ENCODE measurements around the gene PTAR1. TPM values are rescaled to one million over a fixed set of nuclear protein-coding genes. Genes with fewer than 3 reads are reported as not detected.
"Not testable (repeated sequence)": the region's sequence is repeated elsewhere in the genome, so short reads cannot be mapped to it uniquely, and the experiment has no call there.

Gene PTAR1
- 51.1 and 62.4 TPM in 2 replicates for total RNA-seq (2012; rRNA removed)

GRCh38 chr9:69759421-69760277 lies at the start of gene PTAR1:
Gene PTAR1, minus strand, starts transcription at chr9:69760011. Its CDS starts 73 bp downstream, at chr9:69759938.
- Histone ChIP-seq H3K4me3 (ENCODE audit: low read length) (peak within 1 kb of the TSS; percentile 91), H3K4me2 (ENCODE audit: low read length) (peak within 1 kb of the TSS; percentile 86), H3K27me3 (ENCODE audit: control insufficient read depth, insufficient read depth, low read length) (no peaks in the 10 kb centered on the region), H3K9ac (ENCODE audit: low read depth, low read length) (peak within 1 kb of the TSS; percentile 98), H3K9me3 (replicated peaks; ENCODE audit: low read length) (no peaks in the 10 kb centered on the region), H3K4me1 (ENCODE audit: control insufficient read depth, insufficient read depth, low read length) (peaks cover 22% of the 10 kb centered on the region), H3K36me3 (ENCODE audit: insufficient read depth, low read length) (no peaks in the 10 kb centered on the region)

- no peak overlapping the region for H3K4me3 ChIP-seq (ENCODE audit: low read length)
- H3K36me3 ChIP-seq (ENCODE audit: insufficient read depth, low read length), result no peaks in the 10 kb centered on the region
- H3K9me3 ChIP-seq (replicated peaks; ENCODE audit: low read length), result no peaks in the 10 kb centered on the region
- H3K9ac ChIP-seq (ENCODE audit: low read depth, low read length), result no peak overlapping the region
- H3K4me2 ChIP-seq (ENCODE audit: low read length), result no peak overlapping the region
- H3K4me1 ChIP-seq (ENCODE audit: control insufficient read depth, insufficient read depth, low read length), result no peaks in the 10 kb centered on the region
- peaks cover 5% of the 10 kb centered on the region for H3K27me3 ChIP-seq (ENCODE audit: control insufficient read depth, insufficient read depth, low read length)
Measured at GRCh38 chr9:69809304-69809863, 49.6 kb upstream of the PTAR1 start.

- H3K9me3 ChIP-seq (replicated peaks; ENCODE audit: low read length), result no peaks in the 10 kb centered on the region
Measured at GRCh38 chr9:69806627-69807026, 46.8 kb upstream of the PTAR1 start.

GRCh38 chr9:69805962-69806515 lies 46.2 kb upstream of the PTAR1 start:
- no peak overlapping the region for H3K9ac ChIP-seq (ENCODE audit: low read depth, low read length)
- H3K4me3 ChIP-seq (ENCODE audit: low read length), result no peak overlapping the region
- H3K4me2 ChIP-seq (ENCODE audit: low read length), result no peak overlapping the region
- no peaks in the 10 kb centered on the region for H3K4me1 ChIP-seq (ENCODE audit: control insufficient read depth, insufficient read depth, low read length)
- H3K9me3 ChIP-seq (replicated peaks; ENCODE audit: low read length), result no peaks in the 10 kb centered on the region
- H3K27me3 ChIP-seq (ENCODE audit: control insufficient read depth, insufficient read depth, low read length), result no peaks in the 10 kb centered on the region
- H3K36me3 ChIP-seq (ENCODE audit: insufficient read depth, low read length), result no peaks in the 10 kb centered on the region

More at GRCh38 chr9:69806627-69807026, 46.8 kb upstream of the PTAR1 start:
- H3K36me3 ChIP-seq (ENCODE audit: insufficient read depth, low read length), result no peaks in the 10 kb centered on the region
- no peaks in the 10 kb centered on the region for H3K4me1 ChIP-seq (ENCODE audit: control insufficient read depth, insufficient read depth, low read length)
- H3K4me2 ChIP-seq (ENCODE audit: low read length), result no peak overlapping the region
- no peak overlapping the region for H3K9ac ChIP-seq (ENCODE audit: low read depth, low read length)
- H3K27me3 ChIP-seq (ENCODE audit: control insufficient read depth, insufficient read depth, low read length), result peaks cover 2% of the 10 kb centered on the region
- no peak overlapping the region for H3K4me3 ChIP-seq (ENCODE audit: low read length)

GRCh38 chr9:69801989-69802388 lies 42.2 kb upstream of the PTAR1 start:
- Histone ChIP-seq H3K9me3 (replicated peaks; ENCODE audit: low read length) (no peaks in the 10 kb centered on the region), H3K36me3 (ENCODE audit: insufficient read depth, low read length) (no peaks in the 10 kb centered on the region), H3K9ac (ENCODE audit: low read depth, low read length) (no peak overlapping the region), H3K4me1 (ENCODE audit: control insufficient read depth, insufficient read depth, low read length) (peaks cover 3% of the 10 kb centered on the region), H3K4me3 (ENCODE audit: low read length) (no peak overlapping the region), H3K4me2 (ENCODE audit: low read length) (no peak overlapping the region), H3K27me3 (ENCODE audit: control insufficient read depth, insufficient read depth, low read length) (no peaks in the 10 kb centered on the region)

GRCh38 chr9:69800027-69800426 lies 40.2 kb upstream of the PTAR1 start:
- H3K9ac ChIP-seq (ENCODE audit: low read depth, low read length); H3K4me3 ChIP-seq (ENCODE audit: low read length); H3K9me3 ChIP-seq (replicated peaks; ENCODE audit: low read length); H3K27me3 ChIP-seq (ENCODE audit: control insufficient read depth, insufficient read depth, low read length); H3K4me2 ChIP-seq (ENCODE audit: low read length); H3K36me3 ChIP-seq (ENCODE audit: insufficient read depth, low read length); H3K4me1 ChIP-seq (ENCODE audit: control insufficient read depth, insufficient read depth, low read length): not testable (repeated sequence)

GRCh38 chr9:69799521-69799920 lies 39.7 kb upstream of the PTAR1 start:
- H3K36me3 ChIP-seq (ENCODE audit: insufficient read depth, low read length); H3K4me1 ChIP-seq (ENCODE audit: control insufficient read depth, insufficient read depth, low read length); H3K9me3 ChIP-seq (replicated peaks; ENCODE audit: low read length); H3K9ac ChIP-seq (ENCODE audit: low read depth, low read length); H3K27me3 ChIP-seq (ENCODE audit: control insufficient read depth, insufficient read depth, low read length); H3K4me2 ChIP-seq (ENCODE audit: low read length); H3K4me3 ChIP-seq (ENCODE audit: low read length): not testable (repeated sequence)

GRCh38 chr9:69798744-69799143 lies 38.9 kb upstream of the PTAR1 start:
- H3K36me3 ChIP-seq (ENCODE audit: insufficient read depth, low read length), result no peaks in the 10 kb centered on the region
- H3K9ac ChIP-seq (ENCODE audit: low read depth, low read length), result no peak overlapping the region
- peaks cover 3% of the 10 kb centered on the region for H3K4me1 ChIP-seq (ENCODE audit: control insufficient read depth, insufficient read depth, low read length)
- no peak overlapping the region for H3K4me3 ChIP-seq (ENCODE audit: low read length)
- no peaks in the 10 kb centered on the region for H3K9me3 ChIP-seq (replicated peaks; ENCODE audit: low read length)
- H3K27me3 ChIP-seq (ENCODE audit: control insufficient read depth, insufficient read depth, low read length), result no peaks in the 10 kb centered on the region
- H3K4me2 ChIP-seq (ENCODE audit: low read length), result no peak overlapping the region

- Histone ChIP-seq H3K9me3 (replicated peaks; ENCODE audit: low read length) (no peaks in the 10 kb centered on the region), H3K4me2 (ENCODE audit: low read length) (no peak overlapping the region), H3K36me3 (ENCODE audit: insufficient read depth, low read length) (no peaks in the 10 kb centered on the region), H3K4me1 (ENCODE audit: control insufficient read depth, insufficient read depth, low read length) (peaks cover 3% of the 10 kb centered on the region), H3K4me3 (ENCODE audit: low read length) (no peak overlapping the region), H3K27me3 (ENCODE audit: control insufficient read depth, insufficient read depth, low read length) (no peaks in the 10 kb centered on the region), H3K9ac (ENCODE audit: low read depth, low read length) (no peak overlapping the region)
Measured at GRCh38 chr9:69797675-69798074, 37.9 kb upstream of the PTAR1 start.

GRCh38 chr9:69794356-69794755 lies 34.5 kb upstream of the PTAR1 start:
- Histone ChIP-seq H3K4me3 (ENCODE audit: low read length) (no peak overlapping the region), H3K27me3 (ENCODE audit: control insufficient read depth, insufficient read depth, low read length) (peaks cover 9% of the 10 kb centered on the region), H3K9me3 (replicated peaks; ENCODE audit: low read length) (no peaks in the 10 kb centered on the region), H3K9ac (ENCODE audit: low read depth, low read length) (no peak overlapping the region), H3K4me2 (ENCODE audit: low read length) (no peak overlapping the region), H3K36me3 (ENCODE audit: insufficient read depth, low read length) (no peaks in the 10 kb centered on the region), H3K4me1 (ENCODE audit: control insufficient read depth, insufficient read depth, low read length) (peaks cover 3% of the 10 kb centered on the region)

GRCh38 chr9:69785757-69786156 lies 25.9 kb upstream of the PTAR1 start:
- Histone ChIP-seq H3K9ac (ENCODE audit: low read depth, low read length) (no peak overlapping the region), H3K4me2 (ENCODE audit: low read length) (no peak overlapping the region), H3K36me3 (ENCODE audit: insufficient read depth, low read length) (no peaks in the 10 kb centered on the region), H3K4me1 (ENCODE audit: control insufficient read depth, insufficient read depth, low read length) (no peaks in the 10 kb centered on the region), H3K4me3 (ENCODE audit: low read length) (no peak overlapping the region), H3K27me3 (ENCODE audit: control insufficient read depth, insufficient read depth, low read length) (peaks cover 3% of the 10 kb centered on the region), H3K9me3 (replicated peaks; ENCODE audit: low read length) (no peaks in the 10 kb centered on the region)
